ENCODE data around the gene TGFBR3L.

The TGFBR3L gene

GRCh38 chr19:7914598-7915045, at the start of gene TGFBR3L:
TSS of gene TGFBR3L (plus strand) at chr19:7914830.
- no peak for DNase-seq

GRCh38 chr19:7865262-7865911, 49.2 kb upstream of the TGFBR3L start:
- no peak for DNase-seq

GRCh38 chr19:7866399-7867091, 48.1 kb upstream of the TGFBR3L start:
- peak; percentile 54 for DNase-seq

- DNase-seq, result no peak
Measured at GRCh38 chr19:7867092-7867844, 47.4 kb upstream of the TGFBR3L start.

DNA sequence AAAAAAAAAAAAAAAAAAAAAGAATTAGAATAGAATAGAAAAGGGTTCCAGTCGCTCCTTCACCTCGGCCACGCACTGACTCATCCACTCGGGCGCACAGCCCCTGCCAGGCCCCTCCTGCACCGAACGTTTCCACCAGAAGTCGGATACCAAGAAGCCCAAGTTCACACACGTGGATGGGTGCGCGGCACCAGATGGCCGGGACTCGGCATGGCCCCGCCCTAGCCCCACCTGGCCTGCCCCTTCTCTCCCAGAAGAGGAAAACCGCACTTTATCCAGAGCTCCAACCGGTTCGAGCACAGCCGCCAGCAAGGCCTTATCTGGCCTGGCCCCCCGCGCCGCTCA, 46.3 kb upstream of the TGFBR3L start:
- no peak for DNase-seq

- DNase-seq, result peak; percentile 90
Measured at GRCh38 chr19:7868671-7869452, 45.8 kb upstream of the TGFBR3L start.

GRCh38 chr19:7869453-7869909, 45.1 kb upstream of the TGFBR3L start:
- peak; percentile 87 for DNase-seq

DNA sequence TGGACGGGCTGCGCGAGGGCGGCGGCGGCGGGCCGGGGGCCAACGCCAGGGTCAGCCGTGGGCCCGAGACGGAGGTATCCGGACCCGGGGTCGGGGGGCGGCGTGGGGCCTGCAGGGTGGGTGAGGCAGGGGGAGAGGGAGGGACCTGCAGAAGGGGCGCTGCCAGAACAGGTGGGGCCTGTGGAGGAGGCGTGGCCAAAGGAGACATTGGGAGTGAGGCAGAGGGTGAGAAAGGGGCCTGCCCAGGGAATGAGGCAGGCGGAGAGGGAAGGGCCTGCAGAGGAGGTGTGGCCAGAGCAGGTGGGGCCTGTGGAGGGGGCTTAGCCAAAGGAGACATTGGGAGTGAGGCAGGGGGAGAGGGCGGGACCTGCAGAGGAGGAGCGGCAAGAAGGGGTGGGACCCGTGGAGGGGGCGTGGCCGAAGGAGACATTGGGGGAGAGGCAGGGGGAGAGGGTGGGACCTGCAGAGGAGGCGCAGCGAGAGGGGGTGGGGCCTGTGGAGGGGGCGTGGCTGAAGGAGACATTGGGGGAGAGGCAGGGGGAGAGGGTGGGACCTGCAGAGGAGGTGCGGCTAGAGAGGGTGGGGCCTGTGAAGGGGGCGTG, 44.6 kb upstream of the TGFBR3L start:
- peak; percentile 84 for DNase-seq

- peak; percentile 84 for DNase-seq
Measured at GRCh38 chr19:7870571-7871436, 43.8 kb upstream of the TGFBR3L start.

- DNase-seq, result peak; percentile 99
Measured at GRCh38 chr19:7871437-7872305, 43.0 kb upstream of the TGFBR3L start.

DNA sequence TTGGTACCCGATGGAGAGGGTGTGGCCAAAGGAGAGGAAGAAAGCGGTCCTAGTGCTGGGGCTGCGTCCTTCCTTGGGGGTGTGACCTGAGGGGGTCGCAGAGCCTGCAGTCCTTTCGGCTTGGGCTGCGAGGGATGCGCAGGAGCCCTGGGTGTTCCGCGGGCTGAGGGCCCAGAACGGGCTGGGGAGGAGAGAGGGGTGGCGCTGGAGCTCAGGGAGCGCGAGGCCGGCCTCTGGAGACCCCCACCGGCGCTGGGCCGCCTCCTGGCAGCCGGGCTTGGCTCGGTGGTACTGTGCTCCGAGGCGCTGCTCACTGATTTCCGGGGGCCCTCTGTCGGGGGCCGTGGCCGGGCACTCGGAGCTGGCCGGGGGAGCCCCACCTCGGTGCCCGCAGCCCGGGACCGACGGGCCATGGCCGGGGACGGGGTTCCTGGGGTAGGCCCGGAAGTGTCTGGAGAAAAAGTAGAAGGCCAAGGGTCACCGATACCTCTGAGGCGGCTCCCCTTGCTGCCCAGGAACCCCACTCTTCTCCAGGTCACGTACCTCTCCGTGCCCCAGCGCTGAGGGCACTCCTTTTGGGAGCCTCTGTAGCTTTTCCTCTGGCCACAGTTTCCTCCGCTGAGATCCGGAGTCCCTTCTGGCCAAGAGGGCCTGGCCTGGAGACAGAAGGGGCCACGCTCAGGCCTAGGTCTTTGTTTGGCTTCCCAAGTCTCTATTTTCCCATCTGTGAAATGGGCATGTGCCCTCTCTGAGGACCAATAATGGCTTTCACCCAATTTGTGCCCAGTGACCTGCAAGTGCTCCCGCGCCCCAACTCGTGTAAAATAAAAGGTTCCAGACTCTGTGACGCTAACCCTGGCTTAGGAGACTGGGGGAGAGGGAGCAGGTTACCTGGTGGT, 42.1 kb upstream of the TGFBR3L start:
- no peak for DNase-seq

GRCh38 chr19:7873304-7874075, 41.1 kb upstream of the TGFBR3L start:
- no peak for DNase-seq

GRCh38 chr19:7874076-7874896, 40.3 kb upstream of the TGFBR3L start, which contains the start of gene PRR36:
TSS of gene PRR36 (minus strand) at chr19:7874390. CDS start at chr19:7873689, 701 bp downstream.
- DNase-seq, result peak; percentile 85

DNA sequence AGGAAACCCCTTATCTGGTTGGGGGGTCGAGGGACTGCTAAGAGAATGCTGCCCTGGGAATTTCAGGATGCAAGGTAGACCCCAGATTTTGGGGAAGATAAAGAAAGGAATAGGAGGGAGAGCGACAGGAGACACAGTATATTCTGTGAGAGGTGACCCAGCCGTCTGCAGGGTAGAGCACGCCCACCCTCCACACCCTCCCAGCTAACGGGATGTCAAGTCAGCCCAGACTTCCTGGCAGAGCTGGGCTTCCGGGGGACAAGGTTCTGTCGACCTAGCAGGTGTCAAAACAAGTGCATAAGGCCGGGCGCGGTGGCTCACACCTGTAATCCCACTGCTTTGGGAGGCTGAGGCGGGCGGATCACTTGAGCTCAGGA, 39.7 kb upstream of the TGFBR3L start:
- DNase-seq, result no peak

- DNase-seq, result no peak
Measured at GRCh38 chr19:7877249-7877836, 37.3 kb upstream of the TGFBR3L start.

DNA sequence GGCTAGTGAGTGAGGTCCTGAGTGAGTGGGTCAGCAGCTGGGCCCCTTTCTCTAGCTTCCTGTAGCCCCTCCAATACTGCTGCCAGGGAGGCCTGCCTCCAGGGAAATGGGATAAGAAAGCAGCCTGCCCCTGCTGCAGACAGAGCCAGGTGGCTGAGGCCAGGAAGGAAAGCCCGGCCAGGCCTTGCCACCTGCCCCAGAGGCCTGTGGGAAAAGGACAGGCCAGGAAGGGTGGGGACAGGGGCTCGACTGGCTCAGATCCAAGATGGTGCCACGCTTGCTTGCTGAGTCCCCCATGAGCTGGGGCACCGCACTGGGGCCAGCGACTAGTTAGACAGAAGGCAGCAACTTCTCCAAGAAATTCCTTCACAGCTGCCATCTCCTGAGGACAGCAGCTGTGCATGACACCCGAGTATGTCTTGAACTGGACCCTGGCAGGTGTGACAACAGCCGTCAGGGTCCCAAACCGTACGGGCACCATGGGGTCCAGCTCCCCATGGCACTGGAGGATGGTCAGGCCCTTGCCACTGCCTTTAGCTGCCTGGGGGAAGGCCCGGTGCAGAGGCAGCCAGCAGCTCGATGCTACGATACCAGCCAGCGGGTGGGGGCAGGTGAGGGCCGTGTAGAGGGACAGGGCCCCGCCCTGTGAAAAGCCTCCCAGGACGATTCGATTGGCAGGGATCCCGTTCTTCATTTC, 35.4 kb upstream of the TGFBR3L start:
- DNase-seq, result no peak

DNA sequence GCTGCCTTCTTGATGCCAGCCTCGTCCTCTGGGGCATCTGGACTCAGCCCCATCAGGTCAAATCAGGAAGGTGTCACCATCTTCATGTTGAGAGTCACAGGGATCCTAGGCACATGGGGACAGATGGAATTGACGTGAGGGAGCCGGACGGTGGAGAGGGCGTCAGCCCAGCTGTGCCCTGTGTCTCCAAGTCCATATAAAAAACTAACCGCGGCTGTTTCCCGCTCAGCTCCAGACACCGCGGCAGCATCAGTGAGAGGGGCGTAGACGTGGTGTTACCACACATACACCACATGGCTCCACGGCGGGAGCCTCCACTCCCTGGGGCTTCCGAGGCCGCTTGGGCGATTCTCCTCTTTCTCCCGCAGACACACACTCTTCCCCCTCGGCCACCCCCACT, 34.8 kb upstream of the TGFBR3L start:
- DNase-seq, result no peak
